GOT3 (cell line): ENCODE measurements around the gene RADIL.
"Not testable (repeated sequence)": the region's sequence is repeated elsewhere in the genome, so short reads cannot be mapped to it uniquely, and the experiment has no call there.

ENCODE experiments used
- DNase-seq: peaks from one replicate; lab custom pipeline; 2025; ENCODE audit warnings: mixed read lengths; lab: John Stamatoyannopoulos, UW

RADIL gene

DNA sequence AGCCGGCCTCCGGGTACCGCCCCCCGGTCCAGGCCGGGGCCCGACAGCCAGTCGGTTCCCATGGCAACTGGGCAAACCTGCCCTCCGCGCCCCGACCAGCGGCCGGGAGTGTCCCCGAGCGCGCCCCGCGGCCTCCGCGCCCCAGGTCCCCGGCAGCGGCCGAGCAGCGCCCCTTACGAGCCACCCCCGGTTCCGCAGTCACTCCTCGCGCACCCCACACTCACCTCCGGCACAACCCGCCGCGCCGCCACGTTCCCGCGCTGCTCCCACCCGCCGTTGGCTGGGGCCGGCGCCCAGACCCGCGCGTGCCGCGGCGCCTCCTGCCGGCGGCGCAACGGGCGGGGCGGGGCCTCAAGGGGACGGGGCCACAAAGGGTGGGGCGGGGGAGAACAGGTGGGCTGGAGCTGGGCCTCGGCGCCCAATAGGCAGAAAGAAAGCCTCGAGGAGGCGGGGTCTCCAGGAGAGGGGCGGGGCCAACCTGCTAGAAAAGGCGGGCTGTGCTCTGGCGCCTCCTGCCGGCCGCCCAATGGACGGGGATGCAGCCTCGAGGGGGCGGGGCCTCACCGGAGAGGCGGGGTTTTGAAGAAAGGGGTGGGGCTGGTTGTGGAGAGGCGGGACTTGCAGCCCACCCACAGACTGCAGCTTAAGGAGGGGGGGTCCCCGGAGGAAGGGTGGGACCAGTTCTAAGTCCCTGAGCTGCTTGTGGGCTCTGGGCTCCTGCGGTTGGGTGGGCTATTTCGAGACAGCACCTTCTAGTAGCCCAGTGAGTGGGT, at the start of gene RADIL:
Gene RADIL (minus strand): TSS at position 345 of the 773 bp plus-strand sequence. CDS start 5,577 bp downstream, outside the sequence.
- DNase-seq: peak; percentile 47

DNA sequence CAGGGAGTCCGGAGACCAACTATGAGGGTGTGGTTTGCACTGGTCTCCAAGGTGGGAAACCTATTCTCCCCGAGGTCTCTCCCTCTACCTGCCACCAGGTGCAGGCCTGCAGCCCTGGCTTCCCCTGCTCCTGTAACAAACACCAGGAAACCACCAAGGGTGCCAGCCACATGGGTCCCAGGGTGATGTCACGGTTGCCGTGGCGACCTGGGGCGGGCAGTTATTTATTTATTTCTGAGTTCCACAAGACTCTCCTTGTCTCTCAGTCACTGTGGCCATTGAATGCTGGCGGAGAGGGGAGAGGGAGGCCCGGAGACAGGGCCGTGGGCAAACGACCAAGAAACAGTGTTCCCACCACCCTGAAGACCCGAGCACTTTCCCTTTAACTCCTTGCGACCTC, 48.4 kb upstream of the RADIL start:
- no peak for DNase-seq

- DNase-seq: no peak
These were observed 45.5 kb upstream of the RADIL start for GRCh38 chr7:4929005-4929404.

- no peak for DNase-seq
These were observed 44.9 kb upstream of the RADIL start for GRCh38 chr7:4928445-4928844.

GRCh38 chr7:4919969-4920766, 36.7 kb upstream of the RADIL start:
- DNase-seq: no peak

- no peak for DNase-seq
These were observed 32.6 kb upstream of the RADIL start for GRCh38 chr7:4916113-4916512.

GRCh38 chr7:4911111-4911828, 27.8 kb upstream of the RADIL start:
- no peak for DNase-seq

GRCh38 chr7:4906682-4907081, 23.2 kb upstream of the RADIL start:
- DNase-seq: no peak

- no peak for DNase-seq
These were observed 21.7 kb upstream of the RADIL start for GRCh38 chr7:4905171-4905570.

- no peak for DNase-seq
These were observed 20.8 kb upstream of the RADIL start for GRCh38 chr7:4904346-4904745.

DNA sequence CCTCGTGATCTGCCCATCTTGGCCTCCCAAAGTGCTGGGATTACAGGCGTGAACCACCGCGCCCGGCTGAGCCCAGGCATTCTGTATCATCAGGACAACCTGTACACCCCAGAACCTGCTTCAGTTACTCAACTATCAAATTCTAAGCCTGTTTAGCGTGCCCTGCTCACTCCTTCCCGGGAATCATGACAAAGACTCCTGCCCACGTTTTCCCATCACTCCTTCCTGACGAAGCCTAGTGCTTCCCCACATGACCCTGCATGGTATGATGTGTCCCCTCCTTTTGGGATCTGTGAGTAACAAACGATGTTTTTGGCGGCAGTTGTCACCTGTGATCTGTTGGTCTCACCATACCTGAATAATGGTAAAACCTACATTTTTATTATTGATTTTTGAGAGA, 12.2 kb upstream of the RADIL start:
- DNase-seq: no peak

GRCh38 chr7:4894482-4894881, 11.0 kb upstream of the RADIL start:
- DNase-seq: no peak

DNA sequence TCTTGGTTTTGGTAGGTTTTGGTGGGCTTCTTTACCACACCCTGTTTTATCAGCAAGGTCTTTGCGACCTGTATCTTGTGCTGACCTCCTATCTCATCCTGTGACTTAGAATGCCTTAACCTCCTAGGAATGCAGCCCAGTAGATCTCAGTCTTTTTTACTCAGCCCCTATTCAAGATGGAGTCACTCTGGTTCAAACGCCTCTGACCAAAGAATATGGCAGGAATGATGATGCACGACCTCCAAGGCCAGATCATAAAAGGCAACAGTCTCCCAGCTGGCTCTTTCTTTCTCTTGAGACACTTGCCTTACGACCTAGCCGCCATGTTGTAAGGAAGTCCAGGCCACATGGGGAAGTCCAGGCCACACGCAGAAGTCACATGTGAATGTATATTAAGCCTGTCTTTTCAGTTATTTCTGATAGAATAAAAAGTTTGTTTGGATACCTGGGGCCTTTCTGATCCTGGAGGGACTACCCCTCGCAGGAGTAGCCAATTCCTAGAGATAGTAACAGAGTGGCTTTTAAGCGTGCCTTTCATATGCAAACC, 10.5 kb upstream of the RADIL start:
- DNase-seq: no peak

DNA sequence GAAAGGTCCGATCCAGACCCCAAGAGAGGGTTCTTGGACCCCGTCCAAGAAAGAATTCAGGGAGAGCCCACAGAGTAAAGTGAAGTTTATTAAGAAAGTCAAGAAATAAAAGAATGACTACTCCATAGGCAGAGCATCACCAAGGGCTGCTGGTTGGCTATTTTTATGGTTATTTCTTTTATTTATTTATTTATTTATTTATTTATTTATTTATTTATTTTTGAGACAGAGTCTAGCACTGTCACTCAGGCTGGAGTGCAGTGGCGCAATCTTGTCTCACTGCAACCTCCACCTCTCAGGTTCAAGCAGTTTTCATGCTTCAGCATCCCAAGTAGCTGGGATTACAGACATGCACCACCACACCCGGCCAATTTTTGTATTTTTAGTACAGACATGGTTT, 9.7 kb upstream of the RADIL start:
- DNase-seq: not testable (repeated sequence)

- DNase-seq: not testable (repeated sequence)
These were observed 8.0 kb upstream of the RADIL start for GRCh38 chr7:4891522-4891921.

GRCh38 chr7:4889682-4890081, 6.2 kb upstream of the RADIL start:
- no peak for DNase-seq

DNA sequence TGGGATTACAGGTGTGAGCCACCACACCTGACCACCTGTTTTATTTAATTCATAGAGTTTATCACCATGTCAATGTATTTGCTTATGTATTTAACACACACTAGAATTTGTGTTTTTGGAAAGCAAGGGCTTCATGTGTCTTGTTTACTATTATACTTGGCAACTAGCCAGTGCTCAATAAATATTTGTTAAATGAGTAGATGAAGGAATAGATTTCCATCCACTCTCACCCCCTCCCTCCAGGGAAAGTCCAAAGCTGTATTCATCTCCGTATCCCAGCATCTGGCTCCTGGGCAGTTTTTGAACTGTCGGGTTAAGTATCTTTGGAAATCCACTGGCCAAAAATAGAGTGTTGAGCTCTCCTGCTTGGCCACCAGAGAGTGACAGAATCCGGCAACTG, 4.6 kb upstream of the RADIL start:
- DNase-seq: no peak

DNA sequence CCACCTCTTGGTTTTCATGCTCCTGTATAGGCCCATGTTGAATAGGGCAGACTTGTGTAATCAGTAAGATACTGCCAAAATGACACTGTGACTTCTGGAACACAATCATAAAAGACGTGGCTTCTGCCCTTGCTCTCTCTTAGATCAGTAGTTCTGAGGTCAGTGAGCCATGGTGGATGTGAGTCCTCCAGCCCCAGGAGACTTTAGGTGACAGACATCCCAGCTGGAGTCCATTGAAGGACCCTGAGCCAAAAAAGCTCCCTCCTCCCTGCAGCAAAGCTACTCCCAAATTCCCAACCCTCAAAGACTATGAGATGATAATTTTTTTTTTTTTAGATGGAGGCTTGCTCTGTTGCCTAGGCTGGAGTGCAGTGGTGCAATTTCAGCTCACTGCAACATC, 3.2 kb upstream of the RADIL start:
- DNase-seq: no peak

DNA sequence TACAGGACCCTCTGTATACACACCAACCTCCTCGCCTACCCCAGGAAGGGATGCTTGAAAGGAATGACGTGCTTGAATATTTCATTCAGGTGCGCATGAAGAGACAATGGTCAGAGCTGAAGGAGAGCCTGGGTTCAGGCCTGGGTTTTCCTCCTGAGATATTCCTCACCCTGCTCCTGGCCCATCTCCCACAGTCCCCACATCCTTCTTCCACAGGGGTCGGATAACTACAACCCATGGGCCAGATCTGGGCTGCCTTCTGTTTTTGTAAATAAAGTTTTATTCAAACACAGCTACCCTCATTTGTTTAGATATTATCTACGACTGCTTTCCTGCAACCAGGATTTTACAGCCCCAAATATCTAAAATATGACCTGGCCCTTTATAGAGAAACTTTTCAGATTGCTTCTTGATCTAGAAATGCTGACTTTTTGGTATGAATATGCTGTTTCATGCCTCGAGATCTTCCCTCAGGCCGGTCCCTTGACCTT, 1.8 kb upstream of the RADIL start:
- DNase-seq: no peak

- no peak for DNase-seq
These were observed 648 bp upstream of the RADIL start for GRCh38 chr7:4884164-4884563.

GRCh38 chr7:4883033-4883371, 514 bp downstream of the RADIL start:
- no peak for DNase-seq
